Osteoblast (primary cell): ENCODE measurements around the gene MEGF11. TPM values are rescaled to one million over a fixed set of nuclear protein-coding genes. Genes with fewer than 3 reads are reported as not detected.
"Not testable (repeated sequence)": the region's sequence is repeated elsewhere in the genome, so short reads cannot be mapped to it uniquely, and the experiment has no call there.

Experiments
- DNase-seq: peaks from one replicate; pipeline ENCODE4 v3.0.0; 2011; ENCODE audit warnings: low spot score, mixed read lengths; ENCODE audit not compliant: insufficient read length; ENCODE audit errors: missing footprints
- H2AFZ ChIP-seq: 2 replicates; pipeline ENCODE4 v1.6.0; 2011; ENCODE audit warnings: mild to moderate bottlenecking, low read length
- H3K27ac ChIP-seq: 2 replicates; pipeline ENCODE4 v1.5.1; 2011; ENCODE audit warnings: mild to moderate bottlenecking, low read depth, low read length, moderate library complexity
- H3K27me3 ChIP-seq: 2 replicates; pipeline ENCODE4 v1.6.0; 2012; ENCODE audit warnings: mild to moderate bottlenecking, control low read depth, inconsistent platforms, low read length, moderate library complexity; ENCODE audit not compliant: insufficient read depth
- H3K36me3 ChIP-seq: 2 replicates; pipeline ENCODE4 v1.5.1; 2011; ENCODE audit warnings: mild to moderate bottlenecking, low read length, control low read depth, moderate library complexity; ENCODE audit not compliant: insufficient read depth
- H3K4me1 ChIP-seq: 2 replicates; pipeline ENCODE4 v1.5.1; 2011; ENCODE audit warnings: mild to moderate bottlenecking, low read length, control low read depth, moderate library complexity; ENCODE audit not compliant: insufficient read depth
- H3K4me2 ChIP-seq: 2 replicates; pipeline ENCODE4 v1.6.0; 2011; ENCODE audit warnings: mild to moderate bottlenecking, low read length; ENCODE audit not compliant: insufficient read depth
- H3K4me3 ChIP-seq: fragments of 200-600 bp; sonication (generic); 3 replicates; pipeline ENCODE4 v1.5.1; 2012; ENCODE audit warnings: mild to moderate bottlenecking, low read length, inconsistent platforms; ENCODE audit not compliant: insufficient read depth
- H3K79me2 ChIP-seq: 2 replicates; pipeline ENCODE4 v1.6.0; 2012; ENCODE audit warnings: mild to moderate bottlenecking, low read length, control low read depth, inconsistent platforms; ENCODE audit not compliant: insufficient read depth
- H3K9me3 ChIP-seq: 2 replicates; pipeline ENCODE4 v1.5.1; 2011; ENCODE audit warnings: low read depth, low read length, control low read depth
- H4K20me1 ChIP-seq: 2 replicates; pipeline ENCODE4 v1.6.0; 2012; ENCODE audit warnings: mild to moderate bottlenecking, low read length, control low read depth; ENCODE audit not compliant: insufficient read depth
- total RNA-seq: library from RNA; depleted of rRNA; stranded (reverse); fragments of >200 nt; gene quantifications from 2 replicates; pipeline ENCODE4 v1.2.3, GENCODE V29; 2012
- TF ChIP-seq, protein P1 (sequence below): IDR thresholded peaks from 2 replicates; pipeline ENCODE4 v1.5.1; 2011; ENCODE audit warnings: mild to moderate bottlenecking, low read depth, low read length, moderate library complexity; ENCODE audit errors: extremely low read depth

Gene MEGF11
- total RNA-seq, 1 donor, result not detected

GRCh38 chr15:65869954-65870871 is 383.3 kb downstream of the MEGF11 start:
- H3K4me3 ChIP-seq, result peak overlapping the region; percentile 86
- peaks cover 13% of the 10 kb centered on the region for H3K4me1 ChIP-seq
- H4K20me1 ChIP-seq, result peaks cover 38% of the 10 kb centered on the region
- H3K27ac ChIP-seq, result peak overlapping the region; percentile 85
- H3K36me3 ChIP-seq, result peaks cover 6% of the 10 kb centered on the region
- TF ChIP-seq, protein P1, sequence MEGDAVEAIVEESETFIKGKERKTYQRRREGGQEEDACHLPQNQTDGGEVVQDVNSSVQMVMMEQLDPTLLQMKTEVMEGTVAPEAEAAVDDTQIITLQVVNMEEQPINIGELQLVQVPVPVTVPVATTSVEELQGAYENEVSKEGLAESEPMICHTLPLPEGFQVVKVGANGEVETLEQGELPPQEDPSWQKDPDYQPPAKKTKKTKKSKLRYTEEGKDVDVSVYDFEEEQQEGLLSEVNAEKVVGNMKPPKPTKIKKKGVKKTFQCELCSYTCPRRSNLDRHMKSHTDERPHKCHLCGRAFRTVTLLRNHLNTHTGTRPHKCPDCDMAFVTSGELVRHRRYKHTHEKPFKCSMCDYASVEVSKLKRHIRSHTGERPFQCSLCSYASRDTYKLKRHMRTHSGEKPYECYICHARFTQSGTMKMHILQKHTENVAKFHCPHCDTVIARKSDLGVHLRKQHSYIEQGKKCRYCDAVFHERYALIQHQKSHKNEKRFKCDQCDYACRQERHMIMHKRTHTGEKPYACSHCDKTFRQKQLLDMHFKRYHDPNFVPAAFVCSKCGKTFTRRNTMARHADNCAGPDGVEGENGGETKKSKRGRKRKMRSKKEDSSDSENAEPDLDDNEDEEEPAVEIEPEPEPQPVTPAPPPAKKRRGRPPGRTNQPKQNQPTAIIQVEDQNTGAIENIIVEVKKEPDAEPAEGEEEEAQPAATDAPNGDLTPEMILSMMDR, result no peak
- H3K4me2 ChIP-seq, result peak overlapping the region; percentile 96
- H2AFZ ChIP-seq, result peak overlapping the region; percentile 96
- peaks cover 59% of the 10 kb centered on the region for H3K79me2 ChIP-seq
- DNase-seq, result peak; percentile 43
- no peaks in the 10 kb centered on the region for H3K9me3 ChIP-seq
- H3K27me3 ChIP-seq, result no peaks in the 10 kb centered on the region

DNA sequence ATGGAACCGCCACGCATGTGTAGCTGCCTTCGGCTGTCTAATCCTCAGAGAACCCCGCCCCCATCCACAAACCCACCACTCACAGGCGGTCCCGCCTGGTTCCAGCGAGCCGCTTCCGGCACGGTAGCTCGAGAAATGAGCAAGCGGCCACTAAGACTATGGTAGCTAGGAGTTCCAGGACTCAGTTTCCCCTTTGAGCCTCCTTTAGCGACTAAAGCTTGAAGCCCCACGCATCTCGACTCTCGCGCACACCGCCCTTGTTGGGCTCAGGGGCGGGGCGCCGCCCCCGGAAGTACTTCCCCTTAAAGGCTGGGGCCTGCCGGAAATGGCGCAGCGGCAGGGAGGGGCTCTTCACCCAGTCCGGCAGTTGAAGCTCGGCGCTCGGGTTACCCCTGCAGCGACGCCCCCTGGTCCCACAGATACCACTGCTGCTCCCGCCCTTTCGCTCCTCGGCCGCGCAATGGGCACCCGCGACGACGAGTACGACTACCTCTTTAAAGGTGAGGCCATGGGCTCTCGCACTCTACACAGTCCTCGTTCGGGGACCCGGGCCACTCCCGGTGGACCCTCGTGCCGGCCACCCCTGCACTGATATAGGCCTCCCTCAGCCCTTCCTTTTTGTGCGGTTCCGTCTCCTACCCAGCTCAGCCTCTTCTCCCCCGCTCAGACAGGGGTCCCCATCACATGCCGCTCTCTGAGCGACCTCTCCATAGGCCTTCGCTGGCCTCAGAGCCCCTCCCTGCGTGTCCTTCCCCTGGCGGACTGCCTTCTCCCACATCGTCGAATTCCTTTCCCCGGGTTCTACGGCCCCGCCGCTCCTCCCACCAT is 384.2 kb downstream of the MEGF11 start, which contains the start of gene RAB11A:
RAB11A (plus strand) TSS at position 366 of the 828 bp plus-strand sequence; CDS start at position 461, 95 bp downstream.
- H3K27ac ChIP-seq, result peak within 1 kb of the TSS; percentile 85
- H3K4me2 ChIP-seq, result peak within 1 kb of the TSS; percentile 96
- H3K9me3 ChIP-seq, result no peaks in the 10 kb centered on the region
- H3K4me1 ChIP-seq, result peaks cover 13% of the 10 kb centered on the region
- H3K36me3 ChIP-seq, result peaks cover 2% of the 10 kb centered on the region
- H3K4me3 ChIP-seq, result peak within 1 kb of the TSS; percentile 86
- peaks cover 36% of the 10 kb centered on the region for H4K20me1 ChIP-seq
- peak within 1 kb of the TSS; percentile 96 for H2AFZ ChIP-seq
- TF ChIP-seq, protein P1, result peak; percentile 27
- peaks cover 51% of the 10 kb centered on the region for H3K79me2 ChIP-seq
- DNase-seq, result peak; percentile 93
- H3K27me3 ChIP-seq, result no peaks in the 10 kb centered on the region

DNA sequence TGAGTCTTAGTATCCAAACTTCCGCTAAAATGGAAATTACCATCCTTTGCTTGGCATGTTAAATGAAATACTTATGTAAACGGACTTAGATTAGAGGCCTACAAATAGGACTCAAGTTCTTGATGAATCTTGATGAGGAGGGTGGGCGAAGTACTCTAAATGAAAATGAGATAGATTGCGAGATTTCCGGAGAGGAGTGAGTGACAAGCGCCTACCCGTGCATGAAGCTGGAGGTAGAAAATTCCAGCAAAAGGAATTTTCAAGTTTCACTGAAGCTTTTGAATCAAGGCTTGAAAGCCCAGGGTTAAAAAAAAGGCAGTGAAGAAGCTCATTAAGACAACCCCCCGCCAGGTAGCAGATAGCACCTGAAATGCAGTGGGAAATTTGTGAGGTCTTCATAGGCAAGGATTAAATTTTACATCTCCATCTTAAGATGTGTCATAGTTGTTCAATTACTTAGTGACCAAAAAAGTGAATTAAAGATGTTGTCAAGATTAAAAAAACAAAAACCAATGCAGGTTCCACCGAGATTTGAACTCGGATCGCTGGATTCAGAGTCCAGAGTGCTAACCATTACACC is 384.9 kb downstream of the MEGF11 start:
- no peaks in the 10 kb centered on the region for H3K27me3 ChIP-seq
- H2AFZ ChIP-seq, result peak overlapping the region; percentile 96
- H3K4me2 ChIP-seq, result peak overlapping the region; percentile 96
- TF ChIP-seq, protein P1, result no peak
- no peak for DNase-seq
- no peaks in the 10 kb centered on the region for H3K9me3 ChIP-seq
- H4K20me1 ChIP-seq, result peaks cover 33% of the 10 kb centered on the region
- peak overlapping the region; percentile 86 for H3K4me3 ChIP-seq
- peak overlapping the region; percentile 85 for H3K27ac ChIP-seq
- H3K4me1 ChIP-seq, result peaks cover 13% of the 10 kb centered on the region
- H3K36me3 ChIP-seq, result no peaks in the 10 kb centered on the region
- H3K79me2 ChIP-seq, result peaks cover 44% of the 10 kb centered on the region

GRCh38 chr15:65867933-65868332 is 385.6 kb downstream of the MEGF11 start:
- H3K27me3 ChIP-seq, H3K4me3 ChIP-seq, DNase-seq, H3K9me3 ChIP-seq, H3K27ac ChIP-seq, H2AFZ ChIP-seq, H3K36me3 ChIP-seq, H3K4me2 ChIP-seq: not testable (repeated sequence)
- Histone ChIP-seq H4K20me1 (peaks cover 26% of the 10 kb centered on the region), H3K79me2 (peaks cover 37% of the 10 kb centered on the region), H3K4me1 (peaks cover 10% of the 10 kb centered on the region)
